ENCODE measurements around the gene PGS1.

The PGS1 gene

GRCh38 chr17:78349891-78350642, 28.4 kb upstream of the PGS1 start:
- no peak for TF ChIP-seq Cebpa-rat (IDR thresholded peaks at IDR 0.05)
- H3K4me1 ChIP-seq, result peaks cover 39 to 97% (median 60%) of the 10 kb centered on the region in 10 experiments
- H3K9me3 ChIP-seq (replicated peaks in 1 of 11), result peaks cover 0 to 8% (median 0%) of the 10 kb centered on the region in 11 experiments; a peak in 3 of 22 replicates
- peaks cover 0 to 23% (median 18%) of the 10 kb centered on the region in 11 experiments; a peak in 13 of 22 replicates for H3K27me3 ChIP-seq
- no peak overlapping the region for H3K4me3 ChIP-seq
- peaks cover 0 to 17% (median 0%) of the 10 kb centered on the region in 11 experiments; a peak in 6 of 22 replicates for H4K20me1 ChIP-seq
- H3K4me2 ChIP-seq, result peak overlapping the region; percentile 92 to 100 (median 96)
- peaks cover 0 to 3% (median 0%) of the 10 kb centered on the region in 11 experiments; a peak in 1 of 22 replicates for H3K36me3 ChIP-seq
- H3K27ac ChIP-seq, result peak overlapping the region in 9 of 11 experiments; percentile 1 to 76 (median 30); a peak in 11 of 22 replicates
- peak overlapping the region in 2 of 11 experiments; percentile 57 to 61; a peak in 2 of 22 replicates for H3K9ac ChIP-seq

- peak overlapping the region in 7 of 11 experiments; percentile 8 to 81 (median 36); a peak in 7 of 22 replicates for H3K27ac ChIP-seq
These were observed 26.9 kb upstream of the PGS1 start for GRCh38 chr17:78351449-78352006.

GRCh38 chr17:78353834-78354233, 24.6 kb upstream of the PGS1 start:
- TF ChIP-seq Cebpa-rat (IDR thresholded peaks at IDR 0.05), result no peak
- Histone ChIP-seq H4K20me1 (peaks cover 13 to 55% (median 29%) of the 10 kb centered on the region in 11 experiments; a peak in 21 of 22 replicates), H3K36me3 (peaks cover 0 to 39% (median 0%) of the 10 kb centered on the region in 11 experiments; a peak in 11 of 22 replicates), H3K27me3 (peaks cover 0 to 60% (median 53%) of the 10 kb centered on the region in 11 experiments; a peak in 18 of 22 replicates), H3K4me3 (peak overlapping the region in 4 of 10 experiments; percentile 50 to 69 (median 58); a peak in 5 of 20 replicates), H3K4me2 (peak overlapping the region in 10 of 11 experiments; percentile 92 to 100 (median 96); a peak in 17 of 22 replicates), H3K27ac (peak overlapping the region in 4 of 11 experiments; percentile 57 to 81 (median 78); a peak in 7 of 22 replicates), H3K4me1 (peaks cover 40 to 95% (median 78%) of the 10 kb centered on the region in 10 experiments), H3K9me3 (replicated peaks in 1 of 11) (peaks cover 0 to 18% (median 0%) of the 10 kb centered on the region in 11 experiments; a peak in 7 of 22 replicates), H3K9ac (peak overlapping the region in 4 of 11 experiments; percentile 25 to 81 (median 78); a peak in 8 of 22 replicates)

More at GRCh38 chr17:78351449-78352006, 26.9 kb upstream of the PGS1 start:
- Histone ChIP-seq H3K27me3 (peaks cover 0 to 37% (median 31%) of the 10 kb centered on the region in 11 experiments; a peak in 15 of 22 replicates), H4K20me1 (peaks cover 0 to 32% (median 10%) of the 10 kb centered on the region in 11 experiments; a peak in 9 of 22 replicates), H3K9ac (peak overlapping the region in 4 of 11 experiments; percentile 59 to 81 (median 78); a peak in 3 of 22 replicates), H3K9me3 (replicated peaks in 1 of 11) (peaks cover 0 to 8% (median 0%) of the 10 kb centered on the region in 11 experiments; a peak in 3 of 22 replicates), H3K4me2 (peak overlapping the region; percentile 92 to 100 (median 96)), H3K4me1 (peaks cover 40 to 97% (median 72%) of the 10 kb centered on the region in 10 experiments), H3K36me3 (peaks cover 0 to 17% (median 0%) of the 10 kb centered on the region in 11 experiments; a peak in 8 of 22 replicates), H3K4me3 (0 out of 20 replicates have a peak overlapping the region, but pooled peaks of 1 of the 10 experiments have one; percentile 59)
- TF ChIP-seq Cebpa-rat (IDR thresholded peaks at IDR 0.05), result no peak; a peak in 1 of 22 replicates

GRCh38 chr17:78355045-78355641, 23.3 kb upstream of the PGS1 start:
- Histone ChIP-seq H3K36me3 (peaks cover 0 to 46% (median 0%) of the 10 kb centered on the region in 11 experiments; a peak in 11 of 22 replicates), H3K27ac (peak overlapping the region in 3 of 11 experiments; percentile 75 to 81 (median 81); a peak in 6 of 22 replicates), H3K9ac (peak overlapping the region in 4 of 11 experiments; percentile 25 to 81 (median 65); a peak in 7 of 22 replicates), H3K4me2 (peak overlapping the region in 5 of 11 experiments; percentile 92 to 100 (median 98); a peak in 10 of 22 replicates), H3K4me1 (peaks cover 42 to 94% (median 75%) of the 10 kb centered on the region in 10 experiments), H3K9me3 (replicated peaks in 1 of 11) (peaks cover 0 to 25% (median 0%) of the 10 kb centered on the region in 11 experiments; a peak in 7 of 22 replicates), H3K27me3 (peaks cover 0 to 73% (median 66%) of the 10 kb centered on the region in 11 experiments; a peak in 18 of 22 replicates), H4K20me1 (peaks cover 23 to 65% (median 38%) of the 10 kb centered on the region in 11 experiments), H3K4me3 (peak overlapping the region in 4 of 10 experiments; percentile 25 to 100 (median 66); a peak in 3 of 20 replicates)
- no peak for TF ChIP-seq Cebpa-rat (IDR thresholded peaks at IDR 0.05)

GRCh38 chr17:78355701-78356100, 22.7 kb upstream of the PGS1 start:
- H3K4me1 ChIP-seq, result peaks cover 41 to 92% (median 72%) of the 10 kb centered on the region in 10 experiments
- H3K27me3 ChIP-seq, result peaks cover 0 to 78% (median 70%) of the 10 kb centered on the region in 11 experiments; a peak in 18 of 22 replicates
- H3K9ac ChIP-seq, result peak overlapping the region in 3 of 11 experiments; percentile 54 to 81 (median 56); a peak in 6 of 22 replicates
- peak overlapping the region in 4 of 10 experiments; percentile 25 to 100 (median 66); a peak in 6 of 20 replicates for H3K4me3 ChIP-seq
- peaks cover 0 to 46% (median 0%) of the 10 kb centered on the region in 11 experiments; a peak in 11 of 22 replicates for H3K36me3 ChIP-seq
- TF ChIP-seq Cebpa-rat (IDR thresholded peaks at IDR 0.05), result no peak
- peaks cover 23 to 65% (median 38%) of the 10 kb centered on the region in 11 experiments for H4K20me1 ChIP-seq
- H3K9me3 ChIP-seq (replicated peaks in 1 of 11), result peaks cover 0 to 25% (median 0%) of the 10 kb centered on the region in 11 experiments; a peak in 7 of 22 replicates
- H3K4me2 ChIP-seq, result peak overlapping the region in 10 of 11 experiments; percentile 11 to 100 (median 70); a peak in 14 of 22 replicates
- peak overlapping the region in 3 of 11 experiments; percentile 75 to 81 (median 81); a peak in 6 of 22 replicates for H3K27ac ChIP-seq

GRCh38 chr17:78356101-78356713, 22.2 kb upstream of the PGS1 start:
- peaks cover 23 to 65% (median 38%) of the 10 kb centered on the region in 11 experiments for H4K20me1 ChIP-seq
- TF ChIP-seq Cebpa-rat (IDR thresholded peaks at IDR 0.05), result no peak
- peak overlapping the region in 4 of 10 experiments; percentile 25 to 100 (median 66); a peak in 6 of 20 replicates for H3K4me3 ChIP-seq
- H3K27me3 ChIP-seq, result peaks cover 0 to 81% (median 70%) of the 10 kb centered on the region in 11 experiments; a peak in 18 of 22 replicates
- H3K4me2 ChIP-seq, result peak overlapping the region in 10 of 11 experiments; percentile 11 to 100 (median 70); a peak in 16 of 22 replicates
- H3K9me3 ChIP-seq (replicated peaks in 1 of 11), result peaks cover 0 to 24% (median 0%) of the 10 kb centered on the region in 11 experiments; a peak in 6 of 22 replicates
- peaks cover 0 to 46% (median 0%) of the 10 kb centered on the region in 11 experiments; a peak in 11 of 22 replicates for H3K36me3 ChIP-seq
- H3K9ac ChIP-seq, result peak overlapping the region in 3 of 11 experiments; percentile 54 to 81 (median 56); a peak in 4 of 22 replicates
- H3K4me1 ChIP-seq, result peaks cover 36 to 92% (median 69%) of the 10 kb centered on the region in 10 experiments
- H3K27ac ChIP-seq, result peak overlapping the region in 3 of 11 experiments; percentile 75 to 81 (median 81); a peak in 5 of 22 replicates

All from BLaER1 treated with 17β-estradiol and CSF1 and Interleukin-3, amounts not matched to agents 10 nM and 100 nM (cell line).